Endothelial cell of umbilical vein (primary cell): Measurements from ENCODE around the gene MCM9.

ENCODE experiments used
- EZH2 ChIP-seq: IDR thresholded peaks from 2 replicates; pipeline ENCODE4 v1.6.1; 2012; ENCODE audit warnings: borderline replicate concordance, low read depth, mild to moderate bottlenecking, moderate library complexity, low read length, inconsistent platforms; ENCODE audit not compliant: severe bottlenecking
- JUN ChIP-seq: IDR thresholded peaks from 2 replicates; pipeline ENCODE4 v1.6.1; 2011; ENCODE audit warnings: borderline replicate concordance, low read depth; ENCODE audit not compliant: insufficient read length, insufficient read depth
- MYC ChIP-seq: IDR thresholded peaks from one replicate; pipeline ENCODE4 v1.6.1; 2011; ENCODE audit warnings: mild to moderate bottlenecking, low read depth, low read length
- POLR2A ChIP-seq: IDR thresholded peaks from 2 replicates; pipeline ENCODE4 v1.6.1; 2012; ENCODE audit warnings: low read depth, mild to moderate bottlenecking, control low read depth, low read length
- TF ChIP-seq, protein P1 (sequence below), 2 donors: IDR thresholded peaks; 1 replicate in 1 of 2; 2 replicates in 1 of 2; pipeline ENCODE4 v1.5.1; 2011; ENCODE audit warnings: low read length in 2 of 2, mild to moderate bottlenecking in 2 of 2, moderate library complexity in 2 of 2, control low read depth in 1 of 2, inconsistent platforms in 1 of 2, low read depth in 1 of 2; ENCODE audit not compliant: insufficient read depth in 1 of 2; ENCODE audit errors: extremely low read depth in 1 of 2

- TF ChIP-seq, protein P1, sequence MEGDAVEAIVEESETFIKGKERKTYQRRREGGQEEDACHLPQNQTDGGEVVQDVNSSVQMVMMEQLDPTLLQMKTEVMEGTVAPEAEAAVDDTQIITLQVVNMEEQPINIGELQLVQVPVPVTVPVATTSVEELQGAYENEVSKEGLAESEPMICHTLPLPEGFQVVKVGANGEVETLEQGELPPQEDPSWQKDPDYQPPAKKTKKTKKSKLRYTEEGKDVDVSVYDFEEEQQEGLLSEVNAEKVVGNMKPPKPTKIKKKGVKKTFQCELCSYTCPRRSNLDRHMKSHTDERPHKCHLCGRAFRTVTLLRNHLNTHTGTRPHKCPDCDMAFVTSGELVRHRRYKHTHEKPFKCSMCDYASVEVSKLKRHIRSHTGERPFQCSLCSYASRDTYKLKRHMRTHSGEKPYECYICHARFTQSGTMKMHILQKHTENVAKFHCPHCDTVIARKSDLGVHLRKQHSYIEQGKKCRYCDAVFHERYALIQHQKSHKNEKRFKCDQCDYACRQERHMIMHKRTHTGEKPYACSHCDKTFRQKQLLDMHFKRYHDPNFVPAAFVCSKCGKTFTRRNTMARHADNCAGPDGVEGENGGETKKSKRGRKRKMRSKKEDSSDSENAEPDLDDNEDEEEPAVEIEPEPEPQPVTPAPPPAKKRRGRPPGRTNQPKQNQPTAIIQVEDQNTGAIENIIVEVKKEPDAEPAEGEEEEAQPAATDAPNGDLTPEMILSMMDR (IDR thresholded peaks at IDR 0.05; ENCODE audit: extremely low read depth in 1 of 2, insufficient read depth in 1 of 2, low read depth in 1 of 2, low read length in 2 of 2): no peak
- TF ChIP-seq POLR2A (no peak), EZH2 (no peak), JUN (no peak), MYC (no peak)
These were observed 70.4 kb downstream of the MCM9 start for GRCh38 chr6:118864341-118865099.
